Left ventricle myocardium inferior (tissue), 1 donor: Measurements from ENCODE around the gene EMP1. TPM values are rescaled to one million over a fixed set of nuclear protein-coding genes. Genes with fewer than 3 reads are reported as not detected.

ENCODE experiments used
- DNase-seq: peaks from one replicate; pipeline ENCODE4 v3.0.0-alpha.2; 2020
- H3K27ac ChIP-seq: fragments of 200-600 bp; replicated peaks from 2 replicates; pipeline ENCODE4 v1.8.0; 2021
- H3K27me3 ChIP-seq: fragments of 200-600 bp; 2 replicates; pipeline ENCODE4 v1.8.0; 2021; ENCODE audit warnings: low read depth
- H3K36me3 ChIP-seq: fragments of 200-600 bp; 2 replicates; pipeline ENCODE4 v1.8.0; 2021
- H3K4me1 ChIP-seq: fragments of 200-600 bp; 2 replicates; pipeline ENCODE4 v1.8.0; 2021
- H3K4me3 ChIP-seq: fragments of 200-600 bp; 2 replicates; pipeline ENCODE4 v1.8.0; 2021; ENCODE audit warnings: mild to moderate bottlenecking, moderate library complexity
- H3K9me3 ChIP-seq: fragments of 200-600 bp; replicated peaks from 2 replicates; pipeline ENCODE4 v1.8.0; 2021
- CTCF ChIP-seq: fragments of 200-600 bp; IDR thresholded peaks from 2 replicates; pipeline ENCODE4 v1.8.0; 2021; ENCODE audit warnings: antibody characterized with exemption, mild to moderate bottlenecking, borderline replicate concordance
- intact Hi-C: fragments of 100-400 bp; cut with micrococcal nuclease; formaldehyde crosslinking; loops from one replicate; pipeline ENCODE4 v1.11.0; 2022
- total RNA-seq: library from RNA; stranded (reverse); fragmentation: NEBNext Ultra II Directional; extraction: Animal tissue kit (Norgen Biotek cat#: 25700); gene quantifications from one replicate; pipeline ENCODE4 v1.2.1, GENCODE V29; 2021
- donor health status: DM: no; HTN: yes; CAD: no; lungs with severe emphysema.

Gene EMP1
- total RNA-seq, 1 donor from 2014 or later = 90.5 TPM

GRCh38 chr12:13197526-13198143, 1.1 kb downstream of the EMP1 start:
- Histone ChIP-seq H3K4me1 (peaks cover 61% of the 10 kb centered on the region), H3K9me3 (no peaks in the 10 kb centered on the region), H3K4me3 (peak overlapping the region; percentile 71), H3K27me3 (no peaks in the 10 kb centered on the region), H3K36me3 (no peaks in the 10 kb centered on the region), H3K27ac (peak overlapping the region; percentile 94)
- DNase-seq = peak; percentile 77
- intact Hi-C loops = no loop called here
- TF ChIP-seq CTCF = no peak

- H3K9me3 ChIP-seq = no peaks in the 10 kb centered on the region
- intact Hi-C loops = no loop called here
- peaks cover 67% of the 10 kb centered on the region for H3K4me1 ChIP-seq
- no peak for DNase-seq
- H3K4me3 ChIP-seq = peak overlapping the region; percentile 71
- no peak for TF ChIP-seq CTCF
- H3K36me3 ChIP-seq = no peaks in the 10 kb centered on the region
- no peaks in the 10 kb centered on the region for H3K27me3 ChIP-seq
- peak overlapping the region; percentile 94 for H3K27ac ChIP-seq
Observed at GRCh38 chr12:13198241-13198640, 1.7 kb downstream of the EMP1 start.

- H3K9me3 ChIP-seq = no peaks in the 10 kb centered on the region
- H3K27ac ChIP-seq = peak overlapping the region; percentile 94
- peaks cover 73% of the 10 kb centered on the region for H3K4me1 ChIP-seq
- DNase-seq = no peak
- TF ChIP-seq CTCF = no peak
- intact Hi-C loops = no loop called here
- H3K4me3 ChIP-seq = peak overlapping the region; percentile 71
- no peaks in the 10 kb centered on the region for H3K36me3 ChIP-seq
- no peaks in the 10 kb centered on the region for H3K27me3 ChIP-seq
Observed at GRCh38 chr12:13198876-13199275, 2.4 kb downstream of the EMP1 start.

GRCh38 chr12:13199592-13199991, 3.1 kb downstream of the EMP1 start:
- DNase-seq = no peak
- Histone ChIP-seq H3K27ac (peak overlapping the region; percentile 94), H3K4me3 (peak overlapping the region; percentile 71), H3K36me3 (no peaks in the 10 kb centered on the region), H3K9me3 (no peaks in the 10 kb centered on the region), H3K4me1 (peaks cover 78% of the 10 kb centered on the region), H3K27me3 (no peaks in the 10 kb centered on the region)
- intact Hi-C loops = no loop called here
- TF ChIP-seq CTCF = no peak

- intact Hi-C loops = loop anchor here (5.0 kb wide), 1 partner anchor 99 kb away; the partner anchor contains the start of gene GSG1
- no peak for DNase-seq
- no peak for TF ChIP-seq CTCF
- H3K4me1 ChIP-seq = peaks cover 82% of the 10 kb centered on the region
- no peaks in the 10 kb centered on the region for H3K9me3 ChIP-seq
- no peaks in the 10 kb centered on the region for H3K36me3 ChIP-seq
- no peaks in the 10 kb centered on the region for H3K27me3 ChIP-seq
- H3K27ac ChIP-seq = peak overlapping the region; percentile 94
- peak overlapping the region; percentile 71 for H3K4me3 ChIP-seq
Observed at GRCh38 chr12:13200841-13201240, 4.3 kb downstream of the EMP1 start.
